H54 (cell line): ENCODE measurements around the gene MICU1.

ENCODE experiments used
- DNase-seq: peaks from one replicate; pipeline ENCODE4 v3.0.0; 2011; ENCODE audit warnings: low spot score, mixed read lengths; ENCODE audit not compliant: insufficient read length
- FAIRE-seq: peaks from 3 replicates; lab custom pipeline; 2011; peaks lifted over from hg19 to GRCh38; lab: Jason Lieb, UNC
- POLR2A ChIP-seq: IDR thresholded peaks from 2 replicates; pipeline ENCODE4 v1.6.1; 2011; ENCODE audit warnings: low read depth, mild to moderate bottlenecking, low read length

MICU1 gene

DNA sequence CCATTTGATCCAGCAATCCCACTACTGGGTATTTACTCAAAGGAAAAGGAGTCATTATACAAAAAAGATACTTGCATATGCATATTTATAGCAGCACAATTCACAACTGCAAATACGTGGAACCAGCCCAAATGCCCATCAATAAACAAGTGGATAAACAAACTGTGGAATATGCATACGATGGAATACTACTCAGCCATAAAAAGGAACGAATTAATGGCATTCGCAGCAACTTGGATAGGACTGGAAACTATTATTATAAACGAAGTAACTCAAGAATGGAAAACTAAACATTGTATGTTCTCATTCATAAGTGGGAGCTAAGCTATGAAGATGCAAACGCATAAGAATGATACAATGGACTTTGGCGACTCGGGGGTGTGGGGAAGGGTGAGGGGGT is 108.6 kb downstream of the MICU1 start:
- DNase-seq: no peak
- FAIRE-seq: peak; percentile 58
- no peak for TF ChIP-seq POLR2A

DNA sequence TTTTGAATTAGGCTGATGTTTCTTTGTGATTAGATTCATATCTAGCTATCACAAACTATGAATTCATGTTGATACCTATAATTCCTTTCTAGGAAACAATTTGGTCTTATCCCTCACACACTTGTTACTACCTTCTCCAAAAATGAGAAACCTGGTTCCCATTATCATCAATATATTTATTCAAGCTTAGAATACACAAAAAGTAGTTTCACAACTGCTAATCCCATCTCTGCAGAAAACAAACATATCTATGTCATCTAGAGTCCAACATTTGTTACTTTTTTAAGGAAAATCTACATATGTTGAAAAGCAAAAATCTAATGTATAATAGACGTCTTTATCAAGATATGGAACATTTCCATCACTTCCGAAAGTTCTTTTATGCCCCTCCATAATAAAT is 110.4 kb downstream of the MICU1 start:
- no peak for DNase-seq
- TF ChIP-seq POLR2A: no peak
- FAIRE-seq: peak; percentile 50

GRCh38 chr10:72513910-72514309 is 112.0 kb downstream of the MICU1 start:
- TF ChIP-seq POLR2A: no peak
- FAIRE-seq (peak; percentile 57), DNase-seq (no peak)

GRCh38 chr10:72511459-72511858 is 114.4 kb downstream of the MICU1 start:
- TF ChIP-seq POLR2A: no peak
- no peak for FAIRE-seq
- no peak for DNase-seq

DNA sequence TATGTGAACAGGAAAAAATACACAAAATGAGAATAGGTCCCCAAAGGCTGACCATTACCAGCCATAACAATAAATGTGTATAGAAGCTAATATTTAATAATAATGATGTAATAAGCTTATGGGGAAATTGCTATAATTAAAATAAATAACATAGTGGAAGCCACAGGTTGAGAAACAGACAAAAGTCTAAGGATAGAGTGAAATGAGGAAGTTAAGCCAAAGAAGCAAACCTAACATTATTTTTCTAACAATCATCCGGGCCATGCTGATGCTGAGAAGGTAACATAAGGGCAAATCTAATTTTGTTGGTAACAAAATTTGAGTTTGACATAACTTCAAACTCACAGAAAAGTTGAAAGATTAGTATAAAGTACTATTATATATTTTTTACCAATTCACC is 115.9 kb downstream of the MICU1 start:
- no peak for FAIRE-seq
- no peak for DNase-seq
- TF ChIP-seq POLR2A: no peak

- TF ChIP-seq POLR2A: no peak
- peak; percentile 71 for FAIRE-seq
- no peak for DNase-seq
These were observed 116.6 kb downstream of the MICU1 start for GRCh38 chr10:72509206-72509799.

- no peak for TF ChIP-seq POLR2A
- FAIRE-seq (no peak), DNase-seq (no peak)
These were observed 117.8 kb downstream of the MICU1 start for GRCh38 chr10:72508033-72508432.

- TF ChIP-seq POLR2A: no peak
- no peak for DNase-seq
- no peak for FAIRE-seq
These were observed 119.4 kb downstream of the MICU1 start for GRCh38 chr10:72506474-72506873.

GRCh38 chr10:72505435-72505834 is 120.4 kb downstream of the MICU1 start:
- no peak for TF ChIP-seq POLR2A
- FAIRE-seq (no peak), DNase-seq (no peak)

GRCh38 chr10:72503694-72504438 is 122.0 kb downstream of the MICU1 start:
- no peak for TF ChIP-seq POLR2A
- DNase-seq: no peak
- peak; percentile 89 for FAIRE-seq

GRCh38 chr10:72503241-72503640 is 122.6 kb downstream of the MICU1 start:
- FAIRE-seq (peak; percentile 84), DNase-seq (no peak)
- no peak for TF ChIP-seq POLR2A

- no peak for DNase-seq
- TF ChIP-seq POLR2A: no peak
- peak; percentile 90 for FAIRE-seq
These were observed 123.3 kb downstream of the MICU1 start for GRCh38 chr10:72502581-72502980.

- FAIRE-seq: peak; percentile 76
- no peak for TF ChIP-seq POLR2A
- DNase-seq: no peak
These were observed 126.2 kb downstream of the MICU1 start for GRCh38 chr10:72499701-72500100.

GRCh38 chr10:72490951-72491350 is 134.9 kb downstream of the MICU1 start:
- TF ChIP-seq POLR2A: no peak
- FAIRE-seq (no peak), DNase-seq (no peak)

DNA sequence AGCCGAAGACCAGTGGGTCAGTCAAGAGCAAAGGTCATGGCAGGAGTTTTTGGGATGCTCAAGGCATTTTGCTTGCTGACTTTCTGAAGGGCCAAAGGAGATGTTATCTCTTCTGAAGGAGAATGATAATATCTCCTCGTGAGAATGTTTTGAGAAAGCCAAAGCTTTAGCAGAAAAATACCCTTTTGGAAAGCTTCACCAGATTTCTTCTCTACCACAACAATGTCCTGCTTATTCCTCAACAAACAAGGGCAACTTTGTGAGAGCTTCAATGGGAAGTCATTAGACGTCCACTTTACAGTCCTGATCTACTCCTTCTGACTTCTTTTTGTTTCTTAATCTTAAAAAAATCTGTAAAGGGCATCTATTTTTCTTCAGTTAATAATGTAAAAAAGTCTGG is 138.4 kb downstream of the MICU1 start:
- DNase-seq (no peak), FAIRE-seq (peak; percentile 30)
- TF ChIP-seq POLR2A: no peak
